Midbrain (tissue), 1 donor: ENCODE results near the gene SKA1.

Experiments used
- DNase-seq: peaks from one replicate; lab custom pipeline; 2025; lab: John Stamatoyannopoulos, UW

SKA1 gene, protein sequence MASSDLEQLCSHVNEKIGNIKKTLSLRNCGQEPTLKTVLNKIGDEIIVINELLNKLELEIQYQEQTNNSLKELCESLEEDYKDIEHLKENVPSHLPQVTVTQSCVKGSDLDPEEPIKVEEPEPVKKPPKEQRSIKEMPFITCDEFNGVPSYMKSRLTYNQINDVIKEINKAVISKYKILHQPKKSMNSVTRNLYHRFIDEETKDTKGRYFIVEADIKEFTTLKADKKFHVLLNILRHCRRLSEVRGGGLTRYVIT

GRCh38 chr18:50374753-50375391 lies at the start of gene SKA1:
SKA1 (plus strand) TSS chr18:50375046; CDS start chr18:50375831, 785 bp downstream.
- peak; percentile 95 for DNase-seq

- DNase-seq, result no peak
Observed at GRCh38 chr18:50327983-50328382, 46.9 kb upstream of the SKA1 start.

DNA sequence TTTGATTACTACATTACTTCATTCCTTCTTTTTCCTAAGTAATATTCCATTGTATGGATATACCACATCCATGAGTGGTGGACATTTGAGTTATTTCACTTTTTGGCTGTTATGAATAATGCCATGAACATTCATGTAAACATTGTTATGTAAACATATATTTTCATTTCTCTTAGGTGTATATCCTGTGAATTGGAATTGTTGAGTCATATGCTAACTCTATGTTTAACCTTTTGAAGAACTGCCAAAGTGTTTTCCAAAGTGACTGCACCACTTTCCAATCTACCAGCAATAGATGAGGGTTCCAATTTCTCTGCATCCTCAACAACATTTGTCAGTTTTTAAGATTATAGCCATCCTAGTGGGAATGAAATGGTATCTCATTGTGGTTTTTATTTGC lies 44.7 kb upstream of the SKA1 start:
- DNase-seq, result no peak

- no peak for DNase-seq
Observed at GRCh38 chr18:50331691-50332090, 43.2 kb upstream of the SKA1 start.

DNA sequence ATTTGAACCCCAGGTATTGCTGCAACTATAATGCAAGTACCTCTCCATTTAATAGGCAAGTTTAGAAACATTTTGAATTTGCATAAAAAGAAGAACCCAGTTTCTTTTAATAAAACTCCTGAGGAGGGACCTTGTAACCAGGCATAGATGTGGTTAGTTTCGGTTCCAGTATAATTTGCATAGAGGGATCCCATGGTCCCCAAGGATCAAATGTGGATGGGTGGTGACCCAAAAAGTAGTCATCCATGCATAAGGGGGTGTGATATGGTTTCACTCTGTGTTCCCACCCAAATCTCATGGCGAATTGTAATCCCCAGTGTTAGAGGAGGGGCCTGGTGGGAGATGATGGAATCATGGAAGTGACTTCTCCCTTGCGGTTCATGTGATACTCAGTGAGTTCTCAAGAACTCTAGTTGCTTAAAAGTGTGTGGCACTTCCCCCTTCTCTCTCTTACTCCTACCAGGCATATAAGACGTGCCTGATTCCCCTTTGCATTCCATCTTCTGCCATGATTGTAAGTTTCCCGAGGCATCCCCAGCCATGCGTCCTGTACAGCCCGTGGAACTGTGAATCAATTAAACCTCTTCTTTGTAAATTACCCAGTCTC lies 40.2 kb upstream of the SKA1 start:
- no peak for DNase-seq

DNA sequence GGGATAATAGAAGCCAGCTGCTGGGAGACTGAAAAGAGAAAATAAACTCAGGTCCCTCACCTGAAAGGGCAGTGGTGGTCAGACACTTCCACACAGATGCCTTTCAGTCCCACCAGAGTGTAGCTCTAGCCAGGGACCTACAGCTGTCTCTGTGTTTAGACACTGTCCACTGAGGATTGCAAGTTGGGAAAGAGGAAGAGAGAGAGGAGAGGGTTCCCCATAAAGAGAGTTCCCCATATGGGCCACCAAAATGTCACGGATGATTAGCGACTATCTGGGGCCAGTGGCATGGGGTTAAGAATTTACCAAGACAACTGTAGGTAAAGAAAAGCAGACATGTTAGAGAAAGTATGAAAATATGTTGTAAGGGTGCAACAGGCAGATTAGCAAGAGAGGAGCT lies 36.7 kb upstream of the SKA1 start:
- DNase-seq, result no peak

GRCh38 chr18:50338715-50339114 lies 36.1 kb upstream of the SKA1 start:
- no peak for DNase-seq

DNA sequence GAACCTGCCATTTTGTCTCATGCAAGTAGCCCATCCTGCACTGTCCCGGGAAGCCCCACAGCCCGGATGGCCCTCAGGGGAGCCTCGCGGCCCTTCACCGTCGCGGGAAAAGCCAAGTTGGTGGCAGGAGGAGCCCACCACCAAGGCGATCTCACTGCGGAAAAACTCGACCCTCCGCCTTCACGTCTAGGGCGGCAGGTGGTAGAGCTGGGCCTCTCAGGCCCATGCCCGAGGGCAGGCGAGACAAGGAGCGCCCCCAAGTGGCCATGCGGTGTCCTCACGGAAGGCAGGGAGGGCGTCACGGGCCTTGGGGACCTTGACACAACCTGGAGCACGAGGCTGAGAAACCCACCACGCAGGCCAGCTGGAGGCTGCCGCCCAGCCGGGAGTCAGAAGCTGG lies 34.8 kb upstream of the SKA1 start:
- no peak for DNase-seq

DNA sequence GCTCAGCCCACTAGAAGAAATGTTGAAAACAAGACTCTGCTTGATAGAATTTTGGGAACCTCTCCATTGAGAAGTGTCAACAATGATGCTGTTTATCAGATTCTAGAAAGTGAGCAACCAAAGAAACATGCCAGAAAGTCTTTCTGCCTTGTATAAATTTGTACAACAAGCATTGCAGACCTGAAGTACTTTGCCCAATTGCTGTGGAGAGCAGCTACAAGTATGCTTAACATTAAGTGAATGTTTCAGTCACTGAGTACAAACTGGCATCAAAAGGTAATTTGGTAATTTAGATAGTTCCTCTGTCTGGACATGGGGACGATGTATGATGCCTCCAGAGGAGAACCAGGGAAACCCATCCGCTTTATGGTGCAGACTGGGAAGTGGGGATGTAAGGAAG lies 33.4 kb upstream of the SKA1 start:
- DNase-seq, result no peak

- no peak for DNase-seq
Observed at GRCh38 chr18:50350699-50351098, 24.1 kb upstream of the SKA1 start.

DNA sequence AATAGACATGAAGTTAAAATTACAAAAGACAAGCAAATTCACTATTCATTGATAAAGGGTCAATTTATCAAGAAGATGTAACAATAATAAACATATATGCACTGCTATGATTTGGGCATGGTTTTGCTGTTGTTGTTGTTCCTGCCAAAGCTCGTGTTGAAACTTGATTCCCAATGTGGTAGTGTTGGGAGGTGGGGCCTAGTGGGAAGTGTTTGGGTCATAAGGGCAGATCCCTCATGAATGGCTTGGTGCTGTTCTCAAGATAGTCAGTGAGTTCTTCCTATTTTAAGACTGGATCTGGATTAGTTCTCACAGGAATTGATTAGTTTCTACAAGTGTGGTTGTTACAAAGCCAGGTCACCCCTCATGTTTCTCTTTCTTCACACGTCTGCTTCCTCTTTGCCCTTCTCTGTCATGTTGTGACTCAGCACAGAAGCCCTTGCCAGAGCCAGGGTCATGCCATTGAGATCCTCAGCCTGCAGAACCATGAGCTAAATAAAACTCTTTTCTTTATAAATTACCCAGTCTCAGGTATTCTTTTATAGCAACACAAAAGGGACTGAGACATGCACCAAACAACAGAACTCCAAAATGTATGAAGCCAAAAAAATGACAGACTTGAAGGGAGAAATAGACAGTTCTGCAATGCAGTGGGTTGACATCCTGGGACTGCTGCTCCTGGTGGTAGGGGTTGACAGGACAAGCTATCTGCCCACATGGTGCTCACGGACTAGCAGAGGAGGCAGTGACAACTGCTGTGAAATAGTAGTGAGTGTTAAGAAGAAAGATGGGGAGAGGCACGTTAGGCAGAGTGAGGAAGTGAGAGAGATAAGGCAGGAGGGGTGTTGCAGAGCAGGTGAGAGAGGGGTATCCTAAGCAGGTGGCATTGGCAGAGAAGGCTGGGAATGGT lies 18.6 kb upstream of the SKA1 start:
- DNase-seq, result no peak

- no peak for DNase-seq
Observed at GRCh38 chr18:50358844-50359243, 16.0 kb upstream of the SKA1 start.

DNA sequence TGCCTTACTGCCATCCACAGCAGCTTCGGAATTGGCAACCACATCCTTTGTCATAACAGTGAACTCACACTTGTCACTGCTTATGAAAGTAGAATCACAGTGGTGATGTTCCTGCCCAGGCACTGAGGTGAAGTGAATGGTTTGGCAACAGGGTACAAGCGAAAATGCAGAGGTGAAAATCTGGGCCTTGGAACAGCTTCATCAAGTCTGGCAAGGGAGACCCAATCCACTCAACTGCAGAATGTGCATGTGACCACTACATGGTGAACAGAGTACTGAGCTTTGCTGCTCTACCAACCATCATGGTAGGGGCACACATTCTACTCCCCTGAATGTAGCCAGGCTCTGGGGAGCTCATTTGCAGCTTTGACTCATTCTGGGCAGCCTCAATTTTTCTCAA lies 15.0 kb upstream of the SKA1 start:
- DNase-seq, result no peak

- no peak for DNase-seq
Observed at GRCh38 chr18:50360611-50361010, 14.2 kb upstream of the SKA1 start.

- no peak for DNase-seq
Observed at GRCh38 chr18:50369672-50370071, 5.2 kb upstream of the SKA1 start.

GRCh38 chr18:50372743-50373142 lies 2.1 kb upstream of the SKA1 start:
- DNase-seq, result no peak

DNA sequence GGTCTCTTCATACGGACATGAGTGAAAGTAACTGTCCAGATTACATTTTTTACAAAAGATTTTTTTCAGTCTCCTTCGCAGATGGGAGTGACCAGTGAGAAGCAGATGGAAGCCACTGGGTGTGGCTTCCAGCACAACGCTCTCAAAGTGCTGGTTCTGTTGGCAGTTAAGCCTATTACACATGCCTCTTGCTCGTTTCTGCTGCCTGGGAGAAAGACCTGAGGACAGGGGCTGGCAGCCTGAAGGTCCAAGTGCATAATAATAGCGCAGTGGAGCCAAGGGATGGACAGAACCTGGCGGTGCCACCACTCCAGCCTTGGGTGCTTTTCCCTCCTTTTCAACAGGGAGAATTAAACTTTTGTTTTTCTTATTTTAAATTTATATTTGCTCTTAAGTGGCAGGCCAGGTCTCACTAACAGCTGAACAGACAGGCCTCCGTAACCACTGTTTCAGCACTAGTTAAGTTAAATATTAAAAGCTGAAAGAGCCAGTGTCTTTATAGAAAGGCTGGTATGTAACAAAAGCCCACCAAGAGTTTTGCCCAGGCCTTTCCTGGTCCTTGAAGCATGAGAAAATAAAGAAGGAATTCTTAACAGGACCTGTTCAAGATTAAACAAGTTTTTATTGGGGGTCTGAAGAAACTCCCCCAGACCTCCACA lies 1.2 kb upstream of the SKA1 start:
- no peak for DNase-seq

DNA sequence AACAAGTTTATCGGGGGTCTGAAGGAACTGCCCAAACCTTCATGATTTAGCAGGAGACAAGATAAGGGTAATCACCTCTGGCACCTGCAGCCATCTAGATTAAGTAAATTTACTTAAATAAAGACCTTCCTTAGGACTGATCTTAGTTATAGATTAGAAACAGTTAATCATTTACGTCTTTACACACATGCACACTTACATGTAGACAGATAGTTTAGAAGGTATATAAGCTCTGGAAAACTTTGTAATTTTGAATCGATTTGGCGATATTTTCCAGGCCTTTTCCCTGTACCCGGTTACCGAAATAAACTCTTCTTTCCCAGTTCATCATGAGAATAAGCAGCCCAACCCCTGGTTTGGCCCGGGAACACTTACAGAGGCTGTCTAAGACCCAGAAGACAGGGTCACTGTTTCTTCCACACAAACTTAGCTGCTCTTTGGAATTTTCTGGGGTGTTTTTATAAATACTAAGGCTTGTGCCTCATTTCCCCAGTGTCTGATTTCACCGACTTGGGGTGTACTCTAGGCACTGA lies 560 bp upstream of the SKA1 start:
- DNase-seq, result no peak

GRCh38 chr18:50377061-50377798 lies 2.4 kb downstream of the SKA1 start:
- no peak for DNase-seq

- DNase-seq, result no peak
Observed at GRCh38 chr18:50388988-50389387, 14.1 kb downstream of the SKA1 start.

DNA sequence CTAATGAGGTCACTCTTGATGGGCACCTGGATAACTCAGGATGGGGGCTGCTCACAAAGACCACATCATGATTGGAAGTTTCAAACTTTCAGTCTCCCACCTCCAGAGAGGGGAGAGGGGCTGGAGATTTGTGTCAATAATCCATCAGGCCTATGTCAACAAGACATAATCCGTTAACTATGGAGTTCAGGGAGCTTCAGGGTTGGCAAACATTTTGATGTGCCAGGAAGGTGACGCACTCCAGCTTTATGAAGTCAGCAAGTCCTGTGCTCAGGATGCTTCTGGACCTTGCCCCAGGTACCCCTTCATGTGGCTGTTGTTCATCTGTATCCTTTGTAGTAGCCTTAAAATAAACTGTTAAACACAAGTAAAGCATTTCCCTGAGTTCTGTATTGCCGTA lies 19.0 kb downstream of the SKA1 start:
- DNase-seq, result no peak
